Heart left ventricle (tissue), 13 donors: ENCODE measurements around the gene DDX10.

Experiments used
- POLR2A ChIP-seq, 2 donors: fragments of 450-650 bp; IDR thresholded peaks; one replicate each; pipeline ENCODE4 v1.6.1; 2017; ENCODE audit warnings: antibody characterized with exemption in 2 of 2, mild to moderate bottlenecking in 2 of 2, moderate library complexity in 2 of 2
- TF ChIP-seq, protein P1 (sequence below), 12 donors: fragments of 200-600 bp; sonication (generic) in 4 of 12; IDR thresholded peaks; one replicate each; pipeline versions ENCODE4 v1.5.0 to v1.8.0; 2018 to 2022; ENCODE audit warnings: antibody characterized with exemption in 12 of 12, mild to moderate bottlenecking in 5 of 12
- donor health status: ischemic (EF 13 %, LVEDD 7.1; RV severe dilation, severe dysfunction).
- donor health status: DM: no; HTN: yes; CAD: no.
- donor health status: DM: no; HTN: no; CAD: no.
- donor health status: ischemic (EF 25% LVEDD 6.9; RV normal size, moderate dysfunction).
- donor health status: ischemic (EF 25% LVEDD 5.7; RV mildly dilated, moderate dysfunction).
- donor health status: ischemic (EF 35%, LVEDD 5.7; RV mildly dilated, moderate dysfunction).
- donor health status: nonischemic (EF 11% LVEDD 7.7; RV severe dilation, severe dysfunction).
- donor health status: DM: yes; HTN: yes; CAD: no.
- donor health status: PGD.
- donor health status: ischemic (EF 29% LVEDD 5.4; RV normal size, mild dysfunction).
- donor health status: nonischemic (EF 23%, LVEDD 6.1; RV moderate dilation, normal function).

DNA sequence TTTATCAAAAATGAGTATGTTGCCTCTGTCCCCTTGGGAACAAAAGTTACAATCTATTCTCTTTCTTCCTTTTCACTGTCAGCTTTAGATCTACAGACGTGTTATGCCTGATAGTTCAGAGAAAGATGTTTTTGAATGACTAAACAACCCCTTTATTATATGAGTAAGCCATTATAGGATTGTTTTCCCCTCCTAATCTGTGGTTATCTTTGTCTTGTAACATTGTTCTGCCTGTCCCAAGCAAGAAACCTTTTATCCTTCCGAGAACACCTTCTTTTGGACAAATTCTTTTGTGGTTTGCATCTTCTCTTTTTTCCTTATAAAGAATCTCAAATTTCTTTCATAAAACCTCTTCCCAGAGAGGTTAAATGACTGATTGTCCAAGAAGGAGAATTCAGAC is 208.4 kb downstream of the DDX10 start:
- TF ChIP-seq POLR2A (IDR thresholded peaks at IDR 0.05) = no peak
- TF ChIP-seq, protein P1, sequence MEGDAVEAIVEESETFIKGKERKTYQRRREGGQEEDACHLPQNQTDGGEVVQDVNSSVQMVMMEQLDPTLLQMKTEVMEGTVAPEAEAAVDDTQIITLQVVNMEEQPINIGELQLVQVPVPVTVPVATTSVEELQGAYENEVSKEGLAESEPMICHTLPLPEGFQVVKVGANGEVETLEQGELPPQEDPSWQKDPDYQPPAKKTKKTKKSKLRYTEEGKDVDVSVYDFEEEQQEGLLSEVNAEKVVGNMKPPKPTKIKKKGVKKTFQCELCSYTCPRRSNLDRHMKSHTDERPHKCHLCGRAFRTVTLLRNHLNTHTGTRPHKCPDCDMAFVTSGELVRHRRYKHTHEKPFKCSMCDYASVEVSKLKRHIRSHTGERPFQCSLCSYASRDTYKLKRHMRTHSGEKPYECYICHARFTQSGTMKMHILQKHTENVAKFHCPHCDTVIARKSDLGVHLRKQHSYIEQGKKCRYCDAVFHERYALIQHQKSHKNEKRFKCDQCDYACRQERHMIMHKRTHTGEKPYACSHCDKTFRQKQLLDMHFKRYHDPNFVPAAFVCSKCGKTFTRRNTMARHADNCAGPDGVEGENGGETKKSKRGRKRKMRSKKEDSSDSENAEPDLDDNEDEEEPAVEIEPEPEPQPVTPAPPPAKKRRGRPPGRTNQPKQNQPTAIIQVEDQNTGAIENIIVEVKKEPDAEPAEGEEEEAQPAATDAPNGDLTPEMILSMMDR (IDR thresholded peaks at IDR 0.05) = no peak
